ENCODE data around the gene GNAQ. TPM values are rescaled to one million over a fixed set of nuclear protein-coding genes. Genes with fewer than 3 reads are reported as not detected.
"Not testable (repeated sequence)": the region's sequence is repeated elsewhere in the genome, so short reads cannot be mapped to it uniquely, and the experiment has no call there.

Gene GNAQ
- total RNA-seq, 2 donors from 2014 or later, result 15.8 to 22.1 TPM

DNA sequence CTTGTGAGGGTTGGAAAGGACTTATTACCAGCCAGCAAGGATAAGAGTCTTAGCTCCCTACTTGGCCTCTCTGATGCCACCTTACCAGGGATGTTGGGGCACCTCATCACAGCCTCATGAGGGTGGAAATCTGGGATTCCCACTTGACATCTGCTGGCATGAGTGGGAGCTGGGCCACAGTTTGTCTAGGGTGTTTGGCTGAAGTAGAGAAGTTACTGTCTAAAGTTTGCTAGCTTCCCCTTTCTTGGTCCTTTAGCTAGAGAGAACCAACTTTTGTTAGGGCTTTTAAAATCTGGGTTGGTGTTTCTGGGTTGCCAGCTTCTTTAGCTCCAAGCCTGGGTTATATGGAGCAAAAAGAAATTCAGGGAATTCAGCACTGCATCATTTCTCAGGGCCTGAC, 326.0 kb downstream of the GNAQ start:
- TF ChIP-seq POLR2A (IDR thresholded peaks at IDR 0.05) (no peak), CTCF (IDR thresholded peaks at IDR 0.05) (no peak)
- Histone ChIP-seq H3K27me3 (no peaks in the 10 kb centered on the region), H3K4me3 (no peak overlapping the region), H3K9me3 (no peaks in the 10 kb centered on the region), H3K4me1 (no peaks in the 10 kb centered on the region), H3K27ac (no peak overlapping the region), H3K36me3 (replicated peaks in 1 of 2; ENCODE audit: insufficient read depth in 1 of 2, low read depth in 2 of 2) (no peaks in the 10 kb centered on the region)
- intact Hi-C loops (cut with DNase I), result no loop called here
- DNase-seq, result no peak
- no peak for ATAC-seq

DNA sequence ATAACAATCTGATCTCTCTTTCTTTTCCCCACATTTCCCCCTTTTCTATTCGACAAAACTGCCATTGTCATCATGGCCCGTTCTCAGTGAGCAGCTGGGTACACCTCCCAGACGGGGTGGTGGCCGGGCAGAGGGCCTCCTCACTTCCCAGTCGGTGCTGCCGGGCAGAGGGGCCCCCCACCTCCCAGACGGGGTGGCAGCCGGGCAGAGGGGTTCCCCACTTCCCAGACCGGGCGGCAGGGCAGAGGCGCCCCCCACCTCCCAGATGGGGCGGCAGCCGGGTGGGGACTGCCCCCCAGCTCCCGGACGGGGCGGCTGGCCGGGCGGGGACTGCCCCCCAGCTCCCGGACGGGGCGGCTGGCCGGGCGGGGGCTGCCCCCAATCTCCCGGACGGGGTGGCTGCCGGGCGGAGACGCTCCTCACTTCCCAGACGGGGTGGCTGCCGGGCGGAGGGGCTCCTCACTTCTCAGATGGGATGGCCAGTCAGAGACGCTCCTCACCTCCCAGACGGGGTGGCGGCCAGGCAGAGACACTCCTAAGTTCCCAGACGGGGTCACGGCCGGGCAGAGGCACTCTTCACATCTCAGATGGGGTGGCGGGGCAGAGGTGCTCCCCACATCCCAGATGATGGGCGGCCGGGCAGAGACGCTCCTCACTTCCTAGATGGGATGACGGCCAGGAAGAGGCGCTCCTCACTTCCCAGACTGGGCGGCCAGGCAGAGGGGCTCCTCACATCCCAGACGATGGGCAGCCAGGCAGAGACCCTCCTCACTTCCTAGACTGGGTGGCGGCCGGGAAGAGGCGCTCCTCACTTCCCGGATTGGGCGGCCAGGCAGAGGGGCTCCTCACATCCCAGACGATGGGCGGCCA, 328.9 kb downstream of the GNAQ start:
- ATAC-seq; H3K36me3 ChIP-seq (replicated peaks in 1 of 2; ENCODE audit: insufficient read depth in 1 of 2, low read depth in 2 of 2); H3K27ac ChIP-seq; H3K9me3 ChIP-seq; H3K4me1 ChIP-seq; H3K27me3 ChIP-seq; DNase-seq; H3K4me3 ChIP-seq; intact Hi-C loops (cut with DNase I): not testable (repeated sequence)
- WGBS, 2 donors, result 88 to 92% methylated on average over 26 to 34 of the region's 52 CpGs

DNA sequence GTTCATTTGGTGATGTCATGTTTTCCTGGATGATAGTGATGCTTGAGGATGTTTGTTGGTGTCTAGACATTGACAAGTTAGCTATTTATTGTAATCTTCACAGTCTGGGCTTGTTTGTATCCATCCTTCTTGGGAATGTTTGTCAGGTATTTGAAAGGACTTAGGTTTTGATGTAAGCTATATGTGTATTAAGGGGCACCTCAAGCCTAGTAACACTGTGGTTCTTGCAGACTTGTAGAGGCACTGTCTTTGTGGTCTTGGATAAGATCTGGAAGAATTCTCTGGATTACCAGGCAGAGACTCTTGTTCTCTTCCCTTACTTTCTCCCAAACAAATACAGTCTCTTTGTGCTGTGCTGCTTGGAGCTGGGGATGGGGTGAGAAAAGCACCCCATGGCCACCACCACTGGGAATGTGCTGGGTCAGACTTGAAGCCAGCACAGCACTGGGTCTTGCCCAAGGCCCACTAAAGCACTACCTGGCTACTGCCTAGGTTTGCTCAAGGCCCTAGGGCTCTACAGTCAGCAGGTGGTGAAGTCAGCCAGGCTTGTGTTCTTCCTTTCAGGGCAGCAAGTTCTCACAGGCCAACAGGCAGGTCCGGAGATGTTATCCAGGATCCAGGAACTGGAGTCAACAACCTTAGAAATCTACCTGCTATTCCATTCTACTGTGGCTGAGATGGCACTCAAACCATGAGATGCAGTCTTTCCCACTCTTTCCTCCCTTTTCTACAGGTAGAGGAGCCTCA, 334.2 kb downstream of the GNAQ start:
- WGBS, 2 donors, result 83 to 86% methylated on average over 1 of the region's 1 CpG
- H3K9me3 ChIP-seq, result no peaks in the 10 kb centered on the region
- DNase-seq (no peak), ATAC-seq (no peak)
- H3K4me3 ChIP-seq, result no peak overlapping the region
- intact Hi-C loops (cut with DNase I), result no loop called here
- no peaks in the 10 kb centered on the region for H3K27me3 ChIP-seq
- TF ChIP-seq POLR2A (IDR thresholded peaks at IDR 0.05), result no peak
- no peak for TF ChIP-seq CTCF (IDR thresholded peaks at IDR 0.05)
- H3K36me3 ChIP-seq (replicated peaks in 1 of 2; ENCODE audit: insufficient read depth in 1 of 2, low read depth in 2 of 2), result no peaks in the 10 kb centered on the region
- no peaks in the 10 kb centered on the region for H3K4me1 ChIP-seq
- H3K27ac ChIP-seq, result no peak overlapping the region

DNA sequence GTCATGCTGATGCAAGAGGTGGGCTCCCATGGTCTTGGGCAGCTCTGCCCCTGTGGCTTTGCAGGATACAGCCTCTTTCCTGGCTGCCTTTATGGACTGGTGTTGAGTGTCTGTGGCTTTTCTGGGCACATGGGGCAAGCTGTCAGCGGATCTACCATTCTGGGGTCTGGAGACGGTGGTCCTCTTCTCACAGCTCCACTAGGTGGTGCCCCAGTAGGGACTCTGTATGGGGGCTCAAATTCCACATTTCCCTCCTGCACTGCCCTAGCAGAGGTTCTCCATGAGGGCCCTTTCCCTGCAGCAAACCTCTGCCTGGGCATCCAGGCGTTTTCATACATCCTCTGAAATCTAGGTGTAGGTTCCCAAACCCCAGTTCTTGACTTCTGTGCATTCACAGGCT, 340.9 kb downstream of the GNAQ start:
- H3K36me3 ChIP-seq (replicated peaks in 1 of 2; ENCODE audit: insufficient read depth in 1 of 2, low read depth in 2 of 2); DNase-seq; ATAC-seq; H3K27ac ChIP-seq; H3K4me3 ChIP-seq; intact Hi-C loops (cut with DNase I); H3K27me3 ChIP-seq; H3K9me3 ChIP-seq; H3K4me1 ChIP-seq: not testable (repeated sequence)
- WGBS, 2 donors, result 77 to 100% methylated on average over 2 to 3 of the region's 3 CpGs

DNA sequence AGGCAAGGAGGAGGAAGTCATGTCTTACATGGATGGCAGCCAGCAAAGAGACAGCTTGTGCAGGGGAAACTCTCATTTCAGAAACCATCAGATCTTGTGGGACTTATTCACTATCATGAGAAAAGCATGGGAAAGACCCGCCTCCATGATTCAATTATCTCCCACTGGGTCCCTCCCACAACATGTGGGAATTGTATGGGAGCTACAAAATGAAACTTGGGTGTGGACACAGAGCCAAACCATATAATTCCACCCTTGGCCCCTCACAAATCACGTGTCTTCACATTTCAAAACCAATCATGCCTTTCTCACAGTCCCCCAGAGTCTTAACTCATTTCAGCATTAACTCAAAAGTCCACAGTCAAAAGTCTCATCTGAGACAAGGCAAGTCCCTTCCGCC, 341.5 kb downstream of the GNAQ start:
- intact Hi-C loops (cut with DNase I); H3K27ac ChIP-seq; H3K4me1 ChIP-seq; ATAC-seq; H3K27me3 ChIP-seq; H3K36me3 ChIP-seq (replicated peaks in 1 of 2; ENCODE audit: insufficient read depth in 1 of 2, low read depth in 2 of 2); DNase-seq; H3K9me3 ChIP-seq; H3K4me3 ChIP-seq: not testable (repeated sequence)
- WGBS, 2 donors, result 82 to 89% methylated on average over 3 of the region's 3 CpGs

GRCh38 chr9:77687737-77688136, 343.9 kb downstream of the GNAQ start:
- H3K27ac ChIP-seq; H3K9me3 ChIP-seq; ATAC-seq; H3K27me3 ChIP-seq; intact Hi-C loops (cut with DNase I); H3K4me3 ChIP-seq; H3K4me1 ChIP-seq; H3K36me3 ChIP-seq (replicated peaks in 1 of 2; ENCODE audit: insufficient read depth in 1 of 2, low read depth in 2 of 2); DNase-seq: not testable (repeated sequence)
- WGBS, 2 donors, result 82 to 91% methylated on average over 10 to 11 of the region's 11 CpGs

Measured in body of pancreas (tissue), 4 donors.